Breast epithelium (tissue), 3 donors: ENCODE data around the gene GOLGA8M.

Experiments
- CTCF ChIP-seq, 3 donors: fragments of 450-650 bp; IDR thresholded peaks; one replicate each; pipeline ENCODE4 v1.5.1; 2016 to 2017; ENCODE audit warnings: antibody characterized with exemption in 3 of 3, mild to moderate bottlenecking in 3 of 3, moderate library complexity in 3 of 3
- POLR2A ChIP-seq: fragments of 450-650 bp; IDR thresholded peaks from one replicate; pipeline ENCODE4 v1.6.1; 2016; ENCODE audit warnings: antibody characterized with exemption, mild to moderate bottlenecking, moderate library complexity
- POLR2AphosphoS5 ChIP-seq, 3 donors: sonication (generic); formaldehyde crosslinking; IDR thresholded peaks; one replicate each; pipeline ENCODE4 v1.6.1; 2017; ENCODE audit warnings: antibody characterized with exemption in 3 of 3

GRCh38 chr15:28726102-28726501 lies 13.9 kb upstream of the GOLGA8M start:
- TF ChIP-seq POLR2AphosphoS5 (IDR thresholded peaks at IDR 0.05), result no peak
- no peak for TF ChIP-seq CTCF (IDR thresholded peaks at IDR 0.05)
- TF ChIP-seq POLR2A, result no peak
